SKM-1 (cell line): ENCODE measurements around the gene PARD3.

ENCODE experiments used
- DNase-seq: peaks from one replicate; lab custom pipeline; 2025; ENCODE audit not compliant: unreplicated experiment; lab: John Stamatoyannopoulos, UW

The PARD3 gene

DNA sequence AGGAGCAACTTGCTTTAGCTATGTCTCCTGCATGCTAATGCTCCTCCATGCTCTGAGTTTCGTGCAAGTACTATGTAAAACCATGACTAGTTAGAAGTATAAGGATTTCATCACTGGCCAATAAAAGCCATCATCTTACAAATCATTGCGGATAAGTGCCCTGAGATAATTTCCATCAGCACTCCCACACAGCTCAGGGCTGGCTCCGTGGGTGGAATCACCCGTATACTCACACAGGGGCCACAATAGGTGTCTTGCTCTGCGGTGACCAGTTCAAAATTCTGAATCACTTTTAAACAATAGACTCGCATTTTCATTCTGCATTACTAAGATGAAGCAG is 227.4 kb downstream of the PARD3 start:
- DNase-seq: no peak

DNA sequence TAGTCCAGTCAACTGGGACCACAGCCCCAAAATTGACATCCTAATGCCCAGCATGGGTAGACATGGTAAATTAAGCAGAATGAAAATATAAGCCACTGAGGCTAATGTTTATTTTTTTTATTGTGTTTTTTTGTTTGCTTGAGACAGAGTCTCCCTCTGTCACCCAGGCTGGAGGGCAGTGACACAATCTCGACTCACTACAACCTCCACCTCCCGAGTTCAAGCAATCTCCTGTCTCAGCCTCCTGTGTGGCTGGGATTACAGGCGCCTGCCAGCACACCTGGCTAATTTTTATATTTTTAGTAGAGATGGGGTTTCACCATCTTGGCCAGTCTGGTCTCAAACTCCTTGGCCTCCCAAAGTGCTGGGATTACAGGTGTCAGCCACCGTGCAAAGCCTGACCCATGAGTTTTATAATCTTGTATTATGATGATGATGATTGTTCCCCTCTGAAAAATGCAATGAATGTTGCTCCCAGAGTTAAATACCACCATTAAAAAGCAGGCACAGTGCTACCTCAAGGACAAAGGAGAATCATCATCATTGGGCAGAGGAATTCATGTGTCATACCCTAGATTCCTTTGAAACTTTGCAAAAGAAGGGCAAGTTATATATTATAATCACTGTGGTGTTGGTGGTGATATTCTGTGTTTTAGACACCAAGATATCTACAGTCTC is 228.0 kb downstream of the PARD3 start:
- DNase-seq: no peak

DNA sequence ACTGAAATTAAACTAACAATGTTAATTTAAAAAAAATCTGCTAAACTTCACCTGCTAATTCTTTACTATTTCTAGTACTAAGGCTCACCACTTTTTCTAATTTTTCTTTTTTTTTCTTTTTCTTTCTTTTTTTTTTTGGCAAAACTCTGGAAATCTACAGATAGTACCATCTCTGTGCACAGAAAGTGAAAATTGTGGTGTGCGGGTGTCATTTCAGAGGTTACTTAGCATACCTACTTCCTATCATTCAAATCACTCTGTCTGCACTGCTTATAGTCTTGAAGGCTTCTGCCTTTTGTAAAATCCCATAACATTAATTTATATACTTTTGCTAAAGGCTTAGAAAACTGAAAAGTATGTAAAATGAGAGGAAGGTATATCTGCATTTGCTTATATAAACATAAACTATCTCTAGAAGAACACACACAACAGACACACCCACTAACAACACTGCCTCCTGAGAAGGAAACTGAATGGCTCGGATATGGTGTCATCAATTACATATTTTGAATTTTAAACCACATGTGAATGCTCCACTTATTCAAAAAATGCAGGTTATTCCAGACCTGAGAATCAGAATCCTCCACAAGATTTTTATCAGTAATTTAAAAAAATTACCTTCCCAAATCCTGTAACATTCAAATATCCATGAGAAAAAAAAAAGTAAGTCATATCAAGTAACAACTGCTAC is 229.5 kb downstream of the PARD3 start:
- DNase-seq: no peak

DNA sequence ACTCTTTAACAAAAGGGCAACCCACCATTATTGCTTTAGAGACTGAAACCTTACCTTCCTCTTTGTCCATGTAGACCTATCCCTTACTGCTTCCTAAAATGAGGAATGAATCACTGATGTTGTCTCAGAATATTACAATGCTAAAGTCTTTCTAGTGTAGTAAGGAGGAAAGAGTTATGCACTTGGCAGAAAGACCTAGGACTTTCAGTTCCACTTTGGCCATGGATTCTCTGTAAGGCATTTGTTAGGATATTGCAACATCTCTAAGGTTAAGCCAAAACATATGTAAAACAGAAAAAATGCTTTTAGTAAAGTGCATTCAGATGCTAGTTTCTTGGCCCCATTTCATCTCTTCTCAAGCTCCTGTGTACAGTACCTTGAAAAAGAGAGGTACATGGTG is 230.9 kb downstream of the PARD3 start:
- no peak for DNase-seq

DNA sequence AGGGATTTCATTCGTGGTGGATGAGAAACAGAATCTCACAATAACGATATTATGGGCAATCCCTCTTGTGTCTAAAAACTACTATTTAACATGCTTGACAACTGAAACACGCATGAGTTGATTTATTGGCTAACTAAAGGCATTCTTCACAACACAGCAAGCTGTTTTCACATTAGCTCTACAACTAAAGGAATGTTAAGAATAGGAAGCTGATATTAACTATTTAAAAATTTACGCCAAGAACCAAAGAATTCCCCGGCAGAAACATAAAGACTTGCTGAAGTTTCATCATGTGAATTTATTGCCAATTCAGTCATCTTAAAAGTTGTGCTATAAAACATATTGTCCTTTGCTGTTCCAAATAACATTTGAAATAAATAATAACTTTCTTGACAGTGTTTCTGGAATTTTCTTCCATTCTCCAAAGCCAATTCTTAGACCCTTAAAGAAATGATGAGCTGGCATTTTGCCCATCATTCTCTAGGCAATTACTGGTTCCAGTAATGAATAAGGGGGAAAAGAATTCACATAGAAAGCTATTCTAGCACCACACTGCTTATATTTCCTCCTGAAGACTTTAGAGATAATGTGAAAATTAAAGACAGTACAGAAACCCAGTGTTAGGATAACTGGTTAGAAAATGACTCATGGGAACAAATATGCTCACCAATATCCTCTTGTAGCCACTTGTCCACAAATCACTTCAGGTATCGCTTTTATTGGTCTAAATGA is 233.1 kb downstream of the PARD3 start:
- no peak for DNase-seq

DNA sequence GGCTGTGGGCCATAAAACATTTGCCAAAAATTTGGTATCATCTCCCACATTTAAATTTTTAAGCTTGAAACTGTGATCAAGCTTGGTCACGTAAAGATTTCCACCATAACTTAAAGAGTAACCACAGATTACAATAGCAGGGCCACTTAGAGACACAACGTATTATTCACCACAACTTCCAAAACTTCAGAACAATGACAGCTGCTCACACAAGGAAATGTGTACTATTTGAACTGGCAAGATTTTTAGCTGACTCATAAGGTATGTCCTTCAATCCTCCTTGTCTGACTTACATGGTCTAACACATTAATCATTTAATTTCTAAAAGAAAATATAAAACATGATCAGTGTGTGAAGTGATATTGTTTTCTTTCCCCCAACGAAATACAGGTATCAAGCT is 234.5 kb downstream of the PARD3 start:
- no peak for DNase-seq

DNA sequence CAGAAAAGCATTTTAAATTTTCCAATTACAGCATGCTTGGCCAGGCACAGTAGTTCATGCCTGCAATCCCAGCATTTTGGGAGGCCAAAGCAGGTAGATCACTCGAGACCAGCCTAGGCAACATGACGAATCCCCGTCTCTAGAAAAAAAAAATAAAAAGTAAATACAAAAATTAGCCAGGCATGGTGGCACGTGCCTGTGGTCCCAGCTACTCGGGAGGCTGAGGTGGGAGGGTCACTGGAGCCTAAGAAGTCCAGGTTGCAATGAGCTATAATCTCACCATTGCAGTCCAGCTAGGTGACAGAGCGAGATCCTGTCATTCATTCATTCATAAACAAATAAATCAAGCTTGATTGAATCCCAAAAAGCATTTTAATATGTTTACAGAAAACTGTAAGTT is 234.9 kb downstream of the PARD3 start:
- no peak for DNase-seq

DNA sequence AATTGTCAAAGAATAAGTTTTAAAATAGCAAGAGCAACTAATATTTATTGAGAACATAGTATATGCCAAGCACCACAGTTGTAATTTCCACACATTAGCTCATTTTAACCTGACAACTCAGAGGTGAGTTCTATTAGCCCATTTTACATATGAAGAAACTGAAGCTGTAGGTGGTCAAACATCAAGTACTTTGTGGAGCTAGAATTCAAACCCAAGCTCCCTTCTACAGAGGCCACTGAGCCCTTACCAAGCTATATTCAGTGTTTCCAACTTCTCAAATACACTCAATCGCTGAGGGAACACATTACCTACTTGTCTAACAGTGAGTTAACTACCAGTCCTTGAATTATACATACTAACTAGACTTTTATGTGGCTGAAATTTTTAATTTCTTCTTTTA is 236.6 kb downstream of the PARD3 start:
- DNase-seq: no peak

DNA sequence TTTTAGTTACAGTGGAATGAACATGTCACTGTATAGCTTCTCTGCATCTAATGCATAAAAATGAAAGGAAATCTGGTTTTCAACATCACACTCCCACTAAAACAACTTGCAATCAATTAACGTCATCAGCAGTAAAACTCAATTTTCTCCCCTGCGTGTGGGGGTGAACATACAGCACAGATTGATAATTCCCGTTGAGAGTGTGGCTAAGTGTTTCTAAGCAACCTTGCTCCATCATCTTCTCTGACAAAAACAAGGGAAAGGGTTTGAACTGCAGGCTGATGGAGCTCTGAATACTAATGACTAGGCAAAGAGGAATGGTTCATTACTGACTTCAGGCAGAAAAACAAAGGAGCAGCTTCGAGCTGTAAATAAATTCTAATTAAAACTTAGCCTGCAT is 238.3 kb downstream of the PARD3 start:
- DNase-seq: no peak

DNA sequence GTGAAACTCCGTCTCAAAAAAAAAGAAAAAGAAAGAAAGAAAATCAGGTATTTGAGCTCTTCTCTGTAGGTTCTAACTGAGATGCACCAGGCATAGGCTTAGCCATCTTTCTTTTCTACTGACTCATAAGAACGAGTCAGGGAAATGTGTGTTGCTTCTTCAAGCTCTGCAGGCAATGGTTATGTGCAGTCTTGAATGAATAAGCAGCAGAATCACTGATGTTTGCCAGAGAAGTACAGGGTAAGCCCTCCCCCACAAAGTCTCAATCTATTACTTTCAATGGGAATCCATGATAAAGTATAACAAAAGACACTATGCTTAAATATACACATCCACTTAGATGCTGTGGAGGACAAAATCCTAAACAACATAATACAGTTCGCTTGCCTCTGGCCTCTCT is 239.2 kb downstream of the PARD3 start:
- DNase-seq: no peak

DNA sequence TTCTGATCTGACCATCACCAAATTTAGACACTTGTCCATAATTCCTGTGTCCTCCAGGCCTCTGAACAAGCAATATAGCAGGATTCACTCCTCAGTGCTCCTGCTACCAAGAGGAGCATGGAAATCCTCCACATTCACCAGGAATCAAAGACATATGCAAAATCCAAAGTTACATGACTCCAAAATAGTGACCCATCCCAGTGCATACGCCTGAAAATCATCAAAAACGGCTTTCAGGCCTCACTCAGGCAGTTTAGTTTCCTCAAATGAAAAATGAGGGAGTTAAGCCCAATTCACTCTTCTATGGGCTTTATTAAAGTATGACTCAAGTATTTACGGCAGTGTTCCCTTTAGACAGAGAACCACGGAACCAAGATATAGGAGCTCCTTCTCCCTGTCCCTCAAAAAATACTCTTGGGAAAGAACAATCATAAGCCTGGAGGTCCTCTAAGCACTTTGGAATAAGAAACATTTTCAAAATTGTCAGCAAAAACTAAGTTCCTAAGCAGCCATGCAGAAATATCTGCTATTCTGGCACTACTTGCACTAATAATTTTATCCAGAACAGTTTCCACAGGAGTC is 240.7 kb downstream of the PARD3 start:
- no peak for DNase-seq

DNA sequence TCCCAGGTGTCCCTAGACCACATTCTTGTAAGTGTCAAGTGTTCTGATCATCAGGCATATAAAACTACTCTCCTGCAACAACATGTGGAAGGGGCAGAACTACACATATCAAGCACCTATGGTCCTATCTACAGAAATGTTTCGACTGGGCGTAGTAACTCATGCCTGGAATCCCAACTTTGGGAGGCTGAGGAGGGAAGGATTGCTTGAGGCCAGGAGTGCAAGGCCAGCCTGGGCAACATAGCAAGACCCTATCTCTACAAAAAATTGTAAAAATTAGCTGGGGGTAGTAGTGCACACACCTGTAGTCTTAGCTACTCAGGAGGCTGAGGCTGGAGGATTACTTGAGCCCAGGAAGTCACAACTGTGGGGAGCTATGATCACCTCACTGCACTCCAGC is 244.2 kb downstream of the PARD3 start:
- DNase-seq: no peak

DNA sequence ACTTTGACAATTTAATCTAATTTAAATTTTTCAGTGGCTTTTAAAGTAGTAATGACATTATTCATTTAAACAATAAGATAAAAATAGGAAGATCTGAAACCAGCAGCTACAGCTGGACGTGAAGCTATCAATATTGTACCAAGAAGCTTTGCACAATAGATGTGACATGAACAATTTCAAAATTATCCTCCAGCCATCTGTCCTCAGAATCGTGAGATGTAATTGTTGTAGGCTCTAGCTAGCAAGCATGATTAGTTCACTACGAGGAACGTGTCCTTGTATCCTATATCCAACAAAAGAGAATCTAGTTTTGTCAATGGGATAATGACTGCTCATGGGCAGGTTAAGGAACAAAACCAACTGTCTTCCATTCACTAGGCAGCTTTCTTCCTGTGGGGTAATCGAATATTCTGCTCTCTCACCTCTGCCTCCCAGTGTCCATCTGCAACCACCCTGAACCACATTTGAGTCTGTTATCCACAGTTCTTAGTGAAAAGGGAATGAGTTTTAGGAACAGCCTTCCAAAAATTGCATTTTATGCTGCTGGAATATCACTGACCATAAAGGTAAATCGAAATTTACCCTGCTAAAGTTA is 247.3 kb downstream of the PARD3 start:
- DNase-seq: no peak

DNA sequence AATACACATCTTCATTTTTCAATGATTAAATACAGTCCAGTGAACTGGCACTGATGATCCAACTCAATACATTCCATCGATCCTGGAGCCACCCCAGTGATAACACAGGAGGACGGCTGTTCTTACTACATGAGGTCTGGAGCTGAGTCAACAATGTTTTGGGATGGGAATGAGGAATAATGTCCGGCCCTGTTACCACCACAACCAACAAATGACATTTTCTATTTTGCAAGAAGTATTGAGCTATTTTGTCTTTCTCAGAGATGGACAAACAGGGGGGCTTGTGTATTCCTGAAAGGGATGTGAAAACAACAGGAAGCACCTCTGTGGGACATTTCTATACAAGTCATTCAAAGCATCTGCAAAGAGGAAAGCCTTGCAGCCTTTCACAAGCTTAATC is 249.2 kb downstream of the PARD3 start:
- DNase-seq: no peak

DNA sequence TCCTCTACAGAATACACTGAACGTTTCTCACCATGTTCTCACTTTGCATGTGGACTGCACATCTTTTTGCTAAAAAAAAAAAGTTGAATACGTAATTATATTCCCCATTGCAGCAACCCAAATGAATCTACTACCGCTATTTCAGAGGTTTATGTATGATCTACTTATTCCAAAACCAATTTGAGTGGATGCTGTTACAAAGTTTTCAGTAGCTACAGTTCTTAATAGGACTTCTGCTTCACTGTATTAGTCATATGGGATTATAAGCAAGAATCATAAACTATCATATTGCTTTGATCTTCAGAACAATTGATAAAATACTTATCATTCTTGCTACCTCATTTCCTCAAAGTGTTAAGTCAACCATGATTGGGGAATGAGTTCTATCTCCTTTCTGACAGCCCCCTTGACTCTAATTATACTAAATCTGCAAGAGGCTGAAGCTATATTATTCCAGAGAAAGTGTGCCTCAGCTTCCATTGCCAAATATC is 257.0 kb downstream of the PARD3 start:
- no peak for DNase-seq

DNA sequence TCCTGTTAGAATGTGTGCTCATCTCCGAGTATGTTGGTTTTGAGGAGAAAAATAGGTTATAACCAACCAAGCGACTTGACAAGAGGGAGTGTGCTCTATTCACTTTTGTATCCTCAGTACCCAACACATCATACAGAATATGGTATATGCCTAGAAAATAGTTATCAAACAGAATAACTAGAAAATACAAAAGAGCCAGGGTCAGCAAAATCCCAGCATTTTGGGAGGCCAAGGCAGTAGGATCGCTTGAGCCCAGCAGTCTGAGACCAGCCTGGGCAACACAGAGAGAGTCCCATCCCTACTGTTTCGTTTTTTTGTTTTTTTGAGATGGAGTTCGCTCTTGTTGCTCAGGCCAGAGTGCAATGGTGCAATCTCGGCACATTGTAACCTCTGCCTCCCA is 257.9 kb downstream of the PARD3 start:
- DNase-seq: no peak

DNA sequence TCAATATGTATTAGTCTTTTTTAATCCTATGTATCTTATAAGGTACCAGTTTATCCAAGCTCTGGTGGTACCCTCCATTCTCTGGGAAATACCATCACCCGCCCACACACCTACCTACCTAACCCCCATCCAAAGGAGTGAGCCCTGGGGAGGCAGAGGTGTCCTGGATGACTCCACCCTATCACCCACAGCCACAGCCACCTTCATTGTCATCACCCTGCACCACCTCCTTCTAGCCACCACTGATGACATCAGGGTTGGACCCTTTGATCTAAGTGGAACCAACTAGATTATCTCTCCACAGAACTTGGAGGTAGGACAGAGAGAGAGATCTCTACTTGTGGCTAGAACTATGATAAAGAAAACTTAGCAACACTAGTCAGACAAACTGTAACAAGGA is 259.4 kb downstream of the PARD3 start:
- no peak for DNase-seq

DNA sequence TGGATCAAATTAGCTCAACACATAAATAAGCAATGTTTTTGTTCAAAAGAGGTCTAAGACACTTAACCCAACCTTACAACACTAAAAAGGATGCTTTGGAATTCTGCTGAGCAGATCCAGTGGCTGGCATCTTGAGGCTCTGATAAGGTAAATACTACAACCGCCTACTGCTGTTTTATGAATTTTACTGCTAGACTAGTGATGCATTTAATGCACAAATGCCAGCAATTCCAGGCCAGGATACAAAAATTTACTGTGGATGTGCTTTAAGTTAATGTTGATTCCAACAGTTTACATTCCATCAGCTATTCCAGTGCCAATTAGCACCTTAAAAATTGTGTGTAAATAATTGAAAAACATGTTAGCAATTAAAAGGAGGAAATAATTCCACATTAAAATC is 261.3 kb downstream of the PARD3 start:
- DNase-seq: no peak

DNA sequence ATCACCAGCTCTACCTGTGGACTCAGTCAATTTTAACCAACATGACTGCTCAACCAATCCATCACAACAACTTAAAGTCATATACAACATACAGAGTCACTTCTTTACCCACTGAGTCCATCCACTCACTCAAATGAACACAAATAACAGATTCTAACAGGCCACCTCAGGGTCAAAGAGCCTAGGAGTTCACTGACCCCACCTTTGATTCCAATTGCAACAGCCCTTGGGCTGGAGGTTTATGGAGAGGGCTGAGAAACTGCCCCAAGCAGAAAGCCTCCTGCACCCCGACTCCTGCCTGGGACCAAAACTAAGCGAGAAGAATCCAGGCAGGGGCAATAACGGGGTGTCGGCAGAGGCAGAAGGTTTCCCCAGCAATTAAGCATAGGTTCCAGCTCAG is 263.8 kb downstream of the PARD3 start:
- no peak for DNase-seq

DNA sequence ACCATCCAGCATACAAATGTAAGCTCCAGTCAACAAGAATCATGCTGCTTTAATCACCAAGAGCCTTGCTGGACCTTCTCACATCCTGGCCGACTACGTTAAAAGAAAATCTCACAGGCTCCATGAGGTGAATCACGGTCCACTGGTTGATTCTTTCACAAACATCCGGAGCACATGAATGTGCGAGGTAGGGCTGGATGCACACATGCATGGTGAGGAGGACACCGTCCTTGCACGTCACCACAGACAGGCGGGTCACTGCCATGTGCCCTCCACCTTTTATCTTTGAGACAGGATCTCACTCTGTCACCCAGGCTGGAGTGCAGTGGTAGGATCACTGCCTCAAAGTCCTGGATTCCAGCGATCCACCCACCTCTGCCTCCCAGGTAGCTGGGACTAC is 265.1 kb downstream of the PARD3 start:
- no peak for DNase-seq

DNA sequence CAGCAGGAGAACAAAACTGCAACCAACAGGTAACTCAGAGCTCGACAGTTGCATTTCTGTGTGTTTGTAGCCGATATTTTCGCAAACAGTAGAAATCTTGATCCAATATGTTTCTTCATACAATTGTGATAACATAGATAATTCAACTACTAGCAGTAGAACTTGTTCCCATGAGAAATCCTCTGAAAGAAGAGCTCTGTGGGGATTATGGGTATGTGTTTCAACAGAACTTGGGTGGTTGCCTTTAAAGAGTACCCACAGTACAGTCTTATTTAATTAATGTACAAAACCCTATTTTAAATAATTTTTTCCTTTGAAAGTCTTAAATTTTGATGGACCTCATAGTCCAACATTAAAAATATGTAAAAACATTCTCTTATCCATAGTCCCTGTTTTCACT is 266.1 kb downstream of the PARD3 start:
- no peak for DNase-seq

DNA sequence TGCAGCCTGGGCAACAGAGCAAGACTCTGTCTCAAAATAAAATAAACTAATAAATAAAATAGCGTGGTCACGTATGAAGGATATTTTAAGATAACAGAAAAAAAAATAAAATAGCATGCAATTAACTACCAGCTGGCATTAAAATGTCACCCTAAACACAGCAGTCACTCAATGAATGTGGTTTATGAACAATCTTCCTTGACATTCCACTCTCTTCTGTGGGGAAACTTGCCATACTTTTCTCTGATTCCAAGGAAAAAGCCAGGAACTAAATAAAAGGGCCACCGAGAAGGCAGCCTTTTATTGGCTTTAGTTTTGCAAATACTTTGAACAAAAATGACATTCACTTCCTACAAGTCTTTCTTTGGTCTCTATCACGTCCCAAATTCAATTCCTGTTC is 266.6 kb downstream of the PARD3 start:
- no peak for DNase-seq
